Neuronal stem cell (in vitro differentiated cells): ENCODE results near the gene PRKRA.
"Not testable (repeated sequence)": the region's sequence is repeated elsewhere in the genome, so short reads cannot be mapped to it uniquely, and the experiment has no call there.

Source experiments
- DNase-seq: peaks from one replicate; pipeline ENCODE4 v3.0.0-alpha.2; 2013; ENCODE audit warnings: low spot score
- H2AFZ ChIP-seq: one replicate; pipeline ENCODE4 v1.6.1; 2013; ENCODE audit warnings: mild to moderate bottlenecking, low read length, inconsistent platforms
- H2AK5ac ChIP-seq: 2 replicates; pipeline ENCODE4 v1.6.1; 2013; ENCODE audit warnings: low read depth, mild to moderate bottlenecking, inconsistent platforms, low read length, moderate library complexity, mixed read lengths
- H2BK120ac ChIP-seq: 2 replicates; pipeline ENCODE4 v1.6.1; 2013; ENCODE audit warnings: low read depth, mild to moderate bottlenecking, inconsistent platforms, low read length, moderate library complexity, mixed read lengths
- H2BK12ac ChIP-seq: one replicate; pipeline ENCODE4 v1.6.1; 2013; ENCODE audit warnings: low read length, inconsistent platforms
- H2BK15ac ChIP-seq: 2 replicates; pipeline ENCODE4 v1.6.1; 2013; ENCODE audit warnings: mild to moderate bottlenecking, low read length, inconsistent platforms, mixed read lengths
- H2BK5ac ChIP-seq: one replicate; pipeline ENCODE4 v1.6.1; 2013; ENCODE audit warnings: inconsistent platforms, mild to moderate bottlenecking, low read length, moderate library complexity
- H3K14ac ChIP-seq: one replicate; pipeline ENCODE4 v1.6.1; 2013; ENCODE audit warnings: low read length, inconsistent platforms
- H3K18ac ChIP-seq: 2 replicates; pipeline ENCODE4 v1.6.1; 2013; ENCODE audit warnings: low read length, inconsistent platforms
- H3K23ac ChIP-seq: 2 replicates; pipeline ENCODE4 v1.6.1; 2013; ENCODE audit warnings: low read depth, mild to moderate bottlenecking, mixed read lengths, low read length, inconsistent platforms; ENCODE audit not compliant: poor library complexity
- H3K27ac ChIP-seq: replicated peaks from 3 replicates; pipeline ENCODE4 v1.5.1; 2013; ENCODE audit warnings: low read length, inconsistent platforms
- H3K27me3 ChIP-seq, 3 experiments: 2 replicates each; pipeline ENCODE4 v1.6.1; 2013; ENCODE audit warnings: low read length in 3 of 3, mild to moderate bottlenecking in 2 of 3, inconsistent platforms in 1 of 3, low read depth in 1 of 3, mixed read lengths in 1 of 3, moderate library complexity in 1 of 3; ENCODE audit not compliant: control insufficient read depth in 3 of 3, insufficient read depth in 3 of 3
- H3K36me3 ChIP-seq, 2 donors: replicated peaks in 1 of 2; 2 replicates each; pipeline ENCODE4 v1.6.1; 2013; ENCODE audit warnings: low read length in 2 of 2; ENCODE audit not compliant: control insufficient read depth in 2 of 2, insufficient read depth in 2 of 2
- H3K4ac ChIP-seq: 2 replicates; pipeline ENCODE4 v1.6.1; 2013; ENCODE audit warnings: inconsistent platforms, mild to moderate bottlenecking, low read length, moderate library complexity
- H3K4me1 ChIP-seq, 2 donors: 1 replicate in 1 of 2; 2 replicates in 1 of 2; pipeline ENCODE4 v1.6.1; 2013; ENCODE audit warnings: low read length in 2 of 2, low read depth in 1 of 2; ENCODE audit not compliant: control insufficient read depth in 2 of 2, insufficient read depth in 1 of 2
- H3K4me2 ChIP-seq: one replicate; pipeline ENCODE4 v1.6.1; 2013; ENCODE audit warnings: mild to moderate bottlenecking, low read length, inconsistent platforms; ENCODE audit not compliant: insufficient read depth, poor library complexity, severe bottlenecking
- H3K4me3 ChIP-seq, 2 donors: 2 replicates each; pipeline ENCODE4 v1.5.1; 2013; ENCODE audit warnings: low read length in 2 of 2, mild to moderate bottlenecking in 2 of 2, inconsistent platforms in 1 of 2, moderate library complexity in 1 of 2
- H3K79me1 ChIP-seq: one replicate; pipeline ENCODE4 v1.6.1; 2013; ENCODE audit warnings: low read depth, mild to moderate bottlenecking, inconsistent platforms, low read length, moderate library complexity
- H3K9ac ChIP-seq: one replicate; pipeline ENCODE4 v1.6.1; 2013; ENCODE audit warnings: mild to moderate bottlenecking, low read depth, low read length, inconsistent platforms; ENCODE audit not compliant: poor library complexity
- H3K9me3 ChIP-seq, 2 donors: replicated peaks in 1 of 2; 2 replicates each; pipeline versions ENCODE3 to v1.6.1; 2013; ENCODE audit warnings: low read length in 2 of 2, mild to moderate bottlenecking in 2 of 2, inconsistent platforms in 1 of 2, low read depth in 1 of 2, mixed read lengths in 1 of 2, moderate library complexity in 1 of 2; ENCODE audit not compliant: control insufficient read depth in 2 of 2, insufficient read depth in 1 of 2
- H4K8ac ChIP-seq: one replicate; pipeline ENCODE4 v1.6.1; 2013; ENCODE audit warnings: low read depth, mild to moderate bottlenecking, inconsistent platforms, low read length, moderate library complexity
- H4K91ac ChIP-seq: one replicate; pipeline ENCODE4 v1.6.1; 2013; ENCODE audit warnings: low read length, low read depth, mild to moderate bottlenecking, inconsistent platforms; ENCODE audit not compliant: poor library complexity
- WGBS, 2 donors: extraction: QIAGEN DNeasy Blood & Tissue Kit; methylation state at CpG; one replicate each; pipeline ENCODE4 v1.1.7; 2013; ENCODE audit warnings: missing lambda C conversion rate in 2 of 2, mixed read lengths in 1 of 2; ENCODE audit not compliant: insufficient read length in 2 of 2, insufficient replicate concordance in 1 of 2; ENCODE audit errors: extremely low coverage in 2 of 2; 5-methylcytosine and 5-hydroxymethylcytosine counted together

The PRKRA gene

DNA sequence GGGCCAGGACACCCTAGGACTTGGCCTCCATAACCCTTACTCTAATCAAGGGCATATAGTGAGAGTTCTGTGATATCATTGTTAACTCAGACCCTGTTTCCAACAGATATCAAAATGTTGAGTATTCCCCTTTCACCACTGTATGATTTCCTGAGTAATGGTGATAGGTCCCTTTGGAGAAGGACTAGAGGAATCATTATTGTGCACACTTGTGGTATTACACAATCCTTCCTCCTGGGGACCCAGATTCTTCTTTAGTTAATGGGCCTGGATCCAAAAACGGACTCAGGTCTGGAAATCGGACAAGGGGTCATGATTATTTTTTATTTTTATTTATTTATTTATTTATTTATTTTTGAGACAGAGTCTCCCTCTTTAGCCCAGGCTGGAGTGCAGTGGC, 23.5 kb downstream of the PRKRA start:
- DNase-seq = no peak
- peaks cover 6 to 63% of the 10 kb centered on the region in 2 donors for H3K36me3 ChIP-seq
- H4K8ac ChIP-seq = no peak overlapping the region
- no peak overlapping the region for H3K14ac ChIP-seq
- H3K18ac ChIP-seq = no peak overlapping the region
- no peak overlapping the region for H2BK12ac ChIP-seq
- no CpG with 5 or more reads among the region's 2 CpGs for WGBS, 2 donors
- H3K79me1 ChIP-seq = no peaks in the 10 kb centered on the region
- no peak overlapping the region for H3K9ac ChIP-seq
- no peak overlapping the region for H2AFZ ChIP-seq
- H3K27ac ChIP-seq = no peak overlapping the region
- no peak overlapping the region for H2AK5ac ChIP-seq
- no peaks in the 10 kb centered on the region for H3K27me3 ChIP-seq
- no peak overlapping the region for H3K23ac ChIP-seq
- peaks cover 0 to 9% of the 10 kb centered on the region in 2 donors for H3K9me3 ChIP-seq
- no peak overlapping the region for H3K4me3 ChIP-seq
- H2BK120ac ChIP-seq = no peak overlapping the region
- no peak overlapping the region for H3K4ac ChIP-seq
- H3K4me2 ChIP-seq = no peak overlapping the region
- no peak overlapping the region for H2BK15ac ChIP-seq
- no peak overlapping the region for H2BK5ac ChIP-seq
- no peak overlapping the region for H4K91ac ChIP-seq
- no peaks in the 10 kb centered on the region for H3K4me1 ChIP-seq

DNA sequence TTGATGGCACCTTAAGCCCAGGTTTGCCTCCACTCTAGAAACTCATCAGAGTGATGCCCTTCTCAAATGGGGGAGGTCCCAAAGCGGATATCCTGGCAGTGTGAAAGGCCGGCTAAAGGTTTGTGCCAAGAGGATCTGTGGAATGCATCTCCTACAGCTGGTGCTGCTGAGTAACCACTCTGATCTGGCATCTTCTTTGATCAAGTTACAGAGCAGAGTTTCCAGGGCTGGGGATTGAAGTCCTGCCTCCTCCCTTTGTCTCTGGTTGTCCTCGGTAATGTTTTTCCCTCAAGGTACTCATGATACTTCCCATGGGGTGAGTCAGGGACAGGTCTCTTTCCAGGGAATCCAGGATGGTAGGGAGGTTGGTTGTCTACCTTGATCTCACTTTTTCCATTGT, 24.6 kb downstream of the PRKRA start:
- Histone ChIP-seq H3K79me1 (no peaks in the 10 kb centered on the region), H2BK5ac (no peak overlapping the region), H3K4me3 (no peak overlapping the region), H3K27ac (no peak overlapping the region), H3K18ac (no peak overlapping the region), H3K14ac (no peak overlapping the region), H3K4me1 (no peaks in the 10 kb centered on the region), H3K4ac (no peak overlapping the region), H3K36me3 (peaks cover 6 to 52% of the 10 kb centered on the region in 2 donors), H3K4me2 (no peak overlapping the region), H3K9me3 (peaks cover 0 to 9% of the 10 kb centered on the region in 2 donors), H2BK120ac (no peak overlapping the region), H4K8ac (no peak overlapping the region), H2BK12ac (no peak overlapping the region), H2BK15ac (no peak overlapping the region), H2AFZ (no peak overlapping the region), H2AK5ac (no peak overlapping the region), H3K27me3 (no peaks in the 10 kb centered on the region), H3K9ac (no peak overlapping the region), H3K23ac (no peak overlapping the region), H4K91ac (no peak overlapping the region)
- no CpG with 5 or more reads among the region's 3 CpGs for WGBS, 2 donors
- DNase-seq = no peak

GRCh38 chr2:178425255-178425827, 25.6 kb downstream of the PRKRA start:
- H2BK5ac ChIP-seq = no peak overlapping the region
- no peak overlapping the region for H2AFZ ChIP-seq
- peaks cover 4 to 41% of the 10 kb centered on the region in 2 donors for H3K36me3 ChIP-seq

GRCh38 chr2:178423746-178424145, 27.2 kb downstream of the PRKRA start:
- H3K9ac ChIP-seq, H3K18ac ChIP-seq, H2BK15ac ChIP-seq, H3K4ac ChIP-seq, H3K27me3 ChIP-seq, H4K91ac ChIP-seq, H2BK120ac ChIP-seq, H3K4me2 ChIP-seq, H3K23ac ChIP-seq, H3K14ac ChIP-seq, H3K9me3 ChIP-seq, H3K4me3 ChIP-seq, DNase-seq, H3K27ac ChIP-seq, H2AFZ ChIP-seq, H4K8ac ChIP-seq, H3K79me1 ChIP-seq, H3K4me1 ChIP-seq, H2BK5ac ChIP-seq, H2BK12ac ChIP-seq, H2AK5ac ChIP-seq: not testable (repeated sequence)
- no CpG with 5 or more reads among the region's 5 CpGs for WGBS, 2 donors
- H3K36me3 ChIP-seq = peaks cover 4 to 27% of the 10 kb centered on the region in 2 donors

More at GRCh38 chr2:178425255-178425827, 25.6 kb downstream of the PRKRA start:
- Histone ChIP-seq H3K4me1 (no peaks in the 10 kb centered on the region), H3K14ac (no peak overlapping the region), H2AK5ac (no peak overlapping the region), H2BK15ac (no peak overlapping the region), H3K18ac (no peak overlapping the region), H3K9ac (no peak overlapping the region), H3K9me3 (peaks cover 0 to 9% of the 10 kb centered on the region in 2 donors), H2BK120ac (no peak overlapping the region), H3K27me3 (no peaks in the 10 kb centered on the region), H4K8ac (no peak overlapping the region), H3K4ac (no peak overlapping the region), H3K4me3 (no peak overlapping the region), H2BK12ac (no peak overlapping the region), H3K23ac (no peak overlapping the region), H4K91ac (no peak overlapping the region), H3K27ac (no peak overlapping the region), H3K4me2 (no peak overlapping the region), H3K79me1 (no peaks in the 10 kb centered on the region)
- DNase-seq = no peak
- no CpG with 5 or more reads among the region's 4 CpGs for WGBS, 2 donors
